KOPT-K1 (cell line): ENCODE data around the gene GRM7.

Source experiments
- H3K27ac ChIP-seq: fragments of 200-600 bp; sonication (generic); 2 replicates; pipeline ENCODE4 v1.5.1; 2016; ENCODE audit warnings: antibody characterized with exemption, mild to moderate bottlenecking, low read depth, low read length; ENCODE audit not compliant: poor library complexity, severe bottlenecking
- H3K36me3 ChIP-seq: fragments of 200-600 bp; sonication (generic); 2 replicates; pipeline ENCODE4 v1.5.1; 2017; ENCODE audit warnings: antibody characterized with exemption, mild to moderate bottlenecking, low read length, moderate library complexity; ENCODE audit not compliant: insufficient read depth
- H3K9me3 ChIP-seq: fragments of 200-600 bp; sonication (generic); 2 replicates; pipeline ENCODE4 v1.5.1; 2017; ENCODE audit warnings: antibody characterized with exemption, low read length, mild to moderate bottlenecking; ENCODE audit not compliant: insufficient read depth, poor library complexity, severe bottlenecking

Gene GRM7

GRCh38 chr3:7659079-7659478, 798.2 kb downstream of the GRM7 start:
- Histone ChIP-seq H3K9me3 (no peaks in the 10 kb centered on the region), H3K27ac (no peak overlapping the region), H3K36me3 (no peaks in the 10 kb centered on the region)

- no peaks in the 10 kb centered on the region for H3K36me3 ChIP-seq
- no peak overlapping the region for H3K27ac ChIP-seq
- no peaks in the 10 kb centered on the region for H3K9me3 ChIP-seq
These were observed 802.9 kb downstream of the GRM7 start for GRCh38 chr3:7663771-7664170.

GRCh38 chr3:7667774-7668173, 806.9 kb downstream of the GRM7 start:
- Histone ChIP-seq H3K9me3 (no peaks in the 10 kb centered on the region), H3K36me3 (no peaks in the 10 kb centered on the region), H3K27ac (no peak overlapping the region)

GRCh38 chr3:7669641-7670040, 808.7 kb downstream of the GRM7 start:
- Histone ChIP-seq H3K36me3 (no peaks in the 10 kb centered on the region), H3K27ac (no peak overlapping the region), H3K9me3 (no peaks in the 10 kb centered on the region)

- Histone ChIP-seq H3K9me3 (no peaks in the 10 kb centered on the region), H3K27ac (no peak overlapping the region), H3K36me3 (no peaks in the 10 kb centered on the region)
These were observed 817.6 kb downstream of the GRM7 start for GRCh38 chr3:7678521-7678920.

- Histone ChIP-seq H3K36me3 (no peaks in the 10 kb centered on the region), H3K9me3 (no peaks in the 10 kb centered on the region), H3K27ac (no peak overlapping the region)
These were observed 821.9 kb downstream of the GRM7 start for GRCh38 chr3:7682822-7683229.

GRCh38 chr3:7683426-7683825, 822.5 kb downstream of the GRM7 start:
- Histone ChIP-seq H3K27ac (no peak overlapping the region), H3K9me3 (no peaks in the 10 kb centered on the region), H3K36me3 (no peaks in the 10 kb centered on the region)

- H3K27ac ChIP-seq, result no peak overlapping the region
- H3K9me3 ChIP-seq, result no peaks in the 10 kb centered on the region
- no peaks in the 10 kb centered on the region for H3K36me3 ChIP-seq
These were observed 823.3 kb downstream of the GRM7 start for GRCh38 chr3:7684182-7684715.

- no peaks in the 10 kb centered on the region for H3K36me3 ChIP-seq
- H3K9me3 ChIP-seq, result no peaks in the 10 kb centered on the region
- no peak overlapping the region for H3K27ac ChIP-seq
These were observed 826.7 kb downstream of the GRM7 start for GRCh38 chr3:7687428-7688147.

GRCh38 chr3:7692866-7693265, 832.0 kb downstream of the GRM7 start:
- Histone ChIP-seq H3K27ac (no peak overlapping the region), H3K9me3 (no peaks in the 10 kb centered on the region)

GRCh38 chr3:7693976-7694375, 833.1 kb downstream of the GRM7 start:
- H3K27ac ChIP-seq, result no peak overlapping the region
- H3K9me3 ChIP-seq, result no peaks in the 10 kb centered on the region
- no peaks in the 10 kb centered on the region for H3K36me3 ChIP-seq

More at GRCh38 chr3:7692866-7693265, 832.0 kb downstream of the GRM7 start:
- H3K36me3 ChIP-seq, result no peaks in the 10 kb centered on the region

GRCh38 chr3:7695049-7695448, 834.1 kb downstream of the GRM7 start:
- H3K27ac ChIP-seq, result no peak overlapping the region
- H3K36me3 ChIP-seq, result no peaks in the 10 kb centered on the region
- no peaks in the 10 kb centered on the region for H3K9me3 ChIP-seq

GRCh38 chr3:7696320-7696719, 835.4 kb downstream of the GRM7 start:
- H3K36me3 ChIP-seq, result no peaks in the 10 kb centered on the region
- H3K9me3 ChIP-seq, result no peaks in the 10 kb centered on the region
- no peak overlapping the region for H3K27ac ChIP-seq

GRCh38 chr3:7697548-7697947, 836.6 kb downstream of the GRM7 start:
- Histone ChIP-seq H3K27ac (no peak overlapping the region), H3K36me3 (no peaks in the 10 kb centered on the region), H3K9me3 (no peaks in the 10 kb centered on the region)

- H3K9me3 ChIP-seq, result no peaks in the 10 kb centered on the region
- H3K36me3 ChIP-seq, result no peaks in the 10 kb centered on the region
- H3K27ac ChIP-seq, result no peak overlapping the region
These were observed 839.6 kb downstream of the GRM7 start for GRCh38 chr3:7700539-7700938.

GRCh38 chr3:7700977-7701376, 840.1 kb downstream of the GRM7 start:
- Histone ChIP-seq H3K36me3 (no peaks in the 10 kb centered on the region), H3K27ac (no peak overlapping the region), H3K9me3 (no peaks in the 10 kb centered on the region)
